NCI-H526 (cell line): ENCODE data around the gene HMGA1.

Source experiments
- DNase-seq, 2 experiments: peaks; one replicate each; lab custom pipeline; 2025; lab: John Stamatoyannopoulos, UW

The HMGA1 gene, protein sequence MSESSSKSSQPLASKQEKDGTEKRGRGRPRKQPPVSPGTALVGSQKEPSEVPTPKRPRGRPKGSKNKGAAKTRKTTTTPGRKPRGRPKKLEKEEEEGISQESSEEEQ

GRCh38 chr6:34236443-34237315, at the start of gene HMGA1:
Gene HMGA1, plus strand, starts transcription at chr6:34236873. Its CDS starts 3,908 bp downstream, at chr6:34240781.
- DNase-seq, result peak; percentile 79 to 93

DNA sequence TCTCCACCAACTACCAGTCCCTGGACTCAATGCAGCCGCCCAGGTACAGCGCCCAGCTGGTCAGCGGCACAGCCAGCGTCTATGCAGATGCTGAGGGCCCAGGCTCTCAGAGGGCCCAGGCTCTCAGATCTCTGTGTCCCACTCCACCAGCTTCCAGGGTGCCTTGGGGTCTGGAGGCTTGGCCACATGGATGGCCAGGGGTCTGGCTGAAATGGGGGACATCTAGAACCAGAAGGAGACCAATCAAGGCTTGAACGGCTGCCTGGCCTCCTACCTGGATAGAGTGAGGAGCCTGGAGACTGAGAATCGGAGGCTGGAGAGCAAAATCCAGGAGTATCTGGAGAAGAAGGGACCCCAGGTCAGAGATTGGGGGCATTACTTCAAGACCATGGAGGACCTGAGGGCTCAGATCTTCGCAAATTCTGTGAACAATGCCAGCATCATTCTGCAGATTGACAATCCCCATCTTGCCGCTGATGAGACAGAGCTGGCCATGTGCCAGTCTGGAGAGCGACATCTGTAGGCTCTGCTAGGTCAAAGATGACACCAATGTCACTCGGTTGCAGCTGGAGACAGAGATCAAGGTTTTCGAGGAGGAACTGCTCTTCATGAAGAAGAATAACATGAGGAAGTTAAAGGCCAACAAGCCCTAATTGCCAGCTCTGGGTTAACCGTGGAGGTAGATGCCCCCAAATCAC, 46.7 kb upstream of the HMGA1 start:
- DNase-seq, result no peak

DNA sequence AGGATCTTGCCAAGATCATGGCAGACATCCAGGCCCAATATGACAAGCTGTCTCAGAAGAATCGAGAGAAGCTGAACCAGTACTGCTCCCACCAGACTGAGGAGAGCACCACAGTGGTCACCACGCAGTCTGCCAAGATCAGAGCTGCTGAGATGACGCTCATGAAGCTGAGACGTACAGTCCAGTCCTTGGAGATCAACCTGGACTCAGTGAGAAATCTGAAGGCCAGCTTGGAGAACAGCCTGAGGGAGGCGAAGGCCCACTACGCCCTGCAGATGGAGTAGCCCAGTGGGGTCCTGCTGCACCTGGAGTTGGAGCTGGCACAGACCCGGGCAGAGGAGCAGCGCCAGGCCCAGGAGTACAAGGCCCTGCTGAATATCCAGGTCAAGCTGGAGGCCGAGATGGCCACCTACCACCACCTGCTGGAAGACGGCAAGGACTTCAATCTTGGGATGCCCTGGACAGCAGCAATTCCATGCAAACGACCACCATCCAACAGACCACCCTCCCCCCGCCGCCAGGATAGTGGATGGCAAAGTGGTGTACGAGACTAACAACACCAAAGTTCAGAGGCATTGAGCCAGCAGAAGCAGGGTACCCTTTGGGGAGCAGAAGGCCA, 46.1 kb upstream of the HMGA1 start:
- no peak for DNase-seq

DNA sequence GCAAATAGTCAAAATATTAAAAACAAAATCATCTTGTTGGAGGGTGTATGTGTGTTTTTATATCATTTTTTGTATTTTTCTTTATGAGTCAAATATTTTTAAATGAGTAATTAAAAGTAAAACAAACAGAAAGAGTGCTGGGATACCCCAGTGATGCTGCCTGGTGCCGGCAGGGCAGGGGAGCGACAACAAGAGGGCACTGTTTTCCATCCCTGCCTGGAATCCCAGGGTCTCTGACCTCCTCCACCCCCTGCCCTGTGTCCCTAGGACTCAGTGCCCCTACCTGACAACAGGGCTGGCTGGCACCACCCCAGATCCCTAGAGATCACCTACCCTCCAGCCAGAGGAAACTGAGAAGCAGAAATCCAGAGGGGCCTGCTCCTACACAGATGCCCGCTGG, 41.9 kb upstream of the HMGA1 start:
- no peak for DNase-seq

GRCh38 chr6:34195726-34196115, 41.0 kb upstream of the HMGA1 start:
- DNase-seq, result no peak

- peak; percentile 15 to 84 for DNase-seq
Measured at GRCh38 chr6:34196116-34196832, 40.4 kb upstream of the HMGA1 start.

GRCh38 chr6:34196833-34197195, 39.9 kb upstream of the HMGA1 start:
- DNase-seq, result peak in 1 of 2 experiments; percentile 52

DNA sequence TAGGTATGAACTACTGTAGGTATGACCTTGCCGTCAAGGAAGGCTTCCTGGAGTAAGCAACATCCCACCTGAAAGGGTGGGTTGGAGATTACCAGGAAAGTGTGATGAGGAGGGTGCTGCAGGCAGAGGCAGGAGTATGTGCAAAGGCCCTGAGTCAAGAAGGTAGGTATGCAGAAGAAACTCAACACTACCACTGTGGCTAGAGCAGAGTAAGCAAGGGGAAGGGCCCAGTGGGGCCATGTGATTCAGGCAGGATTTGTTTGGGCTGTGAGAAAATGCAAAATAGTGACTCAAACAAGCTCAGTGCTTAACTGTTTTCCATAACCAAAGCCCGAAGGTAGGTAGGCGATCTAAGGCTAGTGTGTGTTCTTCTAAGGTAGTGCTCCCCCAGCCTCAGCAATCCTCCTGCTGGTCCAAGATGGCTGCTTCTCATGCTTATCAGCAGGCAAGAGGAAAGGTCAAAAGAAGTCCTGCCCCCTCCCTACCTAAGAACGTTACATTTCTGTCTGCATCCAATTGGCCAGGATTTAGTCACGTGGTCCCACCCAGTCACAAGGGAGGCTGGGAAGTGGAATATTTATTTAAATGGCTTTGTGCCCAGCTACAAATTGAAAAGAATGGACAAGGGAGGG, 36.2 kb upstream of the HMGA1 start:
- DNase-seq, result peak in 1 of 2 experiments; percentile 46

- DNase-seq, result no peak
Measured at GRCh38 chr6:34201455-34202107, 35.1 kb upstream of the HMGA1 start.

- DNase-seq, result no peak
Measured at GRCh38 chr6:34202329-34203201, 34.1 kb upstream of the HMGA1 start.

DNA sequence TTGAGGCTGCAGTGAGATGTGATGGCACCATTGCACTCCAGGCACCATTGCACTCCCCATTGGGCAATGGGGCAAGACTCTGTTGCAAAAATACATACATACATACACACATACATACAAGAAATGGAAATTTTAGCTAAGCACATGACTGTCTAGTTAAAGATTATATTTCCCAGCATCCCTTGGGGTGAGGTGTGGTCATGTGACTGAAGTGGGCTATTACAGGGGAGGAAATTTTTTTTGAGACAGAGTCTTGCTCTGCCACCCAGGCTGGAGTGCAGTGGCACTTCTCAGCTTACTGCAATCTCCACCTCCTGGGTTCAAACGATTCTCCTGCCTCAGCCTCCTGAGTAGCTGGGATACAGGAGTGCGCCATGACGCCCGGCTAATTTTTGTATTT, 32.0 kb upstream of the HMGA1 start:
- no peak for DNase-seq

- no peak for DNase-seq
Measured at GRCh38 chr6:34205466-34205865, 31.2 kb upstream of the HMGA1 start.

GRCh38 chr6:34205916-34206315, 30.8 kb upstream of the HMGA1 start:
- no peak for DNase-seq

DNA sequence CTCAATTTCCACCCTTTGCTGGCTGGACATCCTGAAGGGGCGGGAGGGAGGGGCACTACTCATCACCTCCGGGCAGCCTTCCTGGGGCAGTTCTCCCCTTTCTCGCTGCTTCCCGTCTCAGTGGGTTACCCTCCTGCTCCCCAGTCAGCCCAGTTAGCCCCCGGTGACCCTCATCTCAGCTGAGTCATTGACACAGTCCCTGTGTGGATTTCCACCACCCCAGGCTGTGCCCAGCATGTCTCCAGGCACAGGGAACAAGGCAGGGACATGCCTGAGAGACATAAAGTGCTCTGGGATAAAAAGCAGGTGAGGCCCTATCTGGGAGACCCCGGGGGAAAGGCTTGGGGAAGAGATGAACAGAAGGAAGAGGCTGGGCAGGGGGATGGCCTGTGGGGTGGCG, 29.9 kb upstream of the HMGA1 start:
- no peak for DNase-seq

DNA sequence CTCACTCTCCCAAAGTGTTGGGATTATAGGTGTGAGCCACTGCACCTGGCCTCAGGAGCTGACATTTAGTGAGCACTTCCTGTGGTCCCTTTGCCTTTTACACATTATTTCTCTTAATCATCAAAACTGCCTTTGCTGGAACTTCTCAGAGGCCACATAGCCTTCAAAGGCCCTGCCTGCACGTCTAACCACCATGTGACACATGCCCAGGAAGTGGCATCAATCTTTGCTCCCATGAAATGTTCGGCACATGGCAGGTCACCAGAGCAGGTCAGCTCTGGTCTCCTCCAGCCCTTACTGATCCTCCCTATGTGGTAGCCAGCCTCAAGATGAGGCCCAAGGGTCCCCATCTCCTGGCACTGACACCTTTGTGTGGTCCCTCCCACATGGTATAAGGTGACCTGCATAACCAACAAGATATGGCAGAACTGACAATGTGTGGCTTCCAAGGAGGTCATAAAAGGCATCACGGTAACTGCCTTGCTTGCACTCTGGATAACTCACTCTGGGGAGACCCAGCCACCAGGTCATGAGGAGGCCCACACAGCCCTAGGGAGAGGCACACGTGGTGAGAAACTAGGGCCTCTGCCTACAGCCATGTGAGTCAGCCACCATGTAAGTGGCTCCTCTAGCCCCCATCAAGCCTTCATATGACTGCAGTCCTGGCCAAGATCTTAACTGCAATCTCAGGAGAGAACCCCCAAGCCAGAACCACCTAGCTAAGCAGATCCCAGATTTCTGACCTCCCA, 28.8 kb upstream of the HMGA1 start:
- no peak for DNase-seq

DNA sequence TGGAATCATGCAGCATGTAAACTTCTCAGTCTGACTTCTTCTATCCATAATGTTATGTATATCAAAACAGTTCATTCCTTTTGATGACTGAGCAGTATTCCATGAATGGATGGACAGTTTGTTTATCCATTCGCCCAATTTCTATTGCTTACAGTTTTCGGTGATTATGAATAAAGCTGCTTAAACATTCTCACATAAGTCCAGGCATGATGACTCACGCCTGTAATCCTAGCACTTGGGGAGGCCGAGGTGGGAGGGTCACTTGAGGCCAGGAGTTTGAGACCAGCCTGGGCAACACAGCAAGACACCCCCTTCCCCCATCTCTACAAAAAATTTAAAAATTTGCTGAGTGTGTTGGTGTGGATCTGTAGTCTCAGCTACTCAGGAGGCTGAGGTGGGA, 22.9 kb upstream of the HMGA1 start:
- DNase-seq, result no peak

- no peak for DNase-seq
Measured at GRCh38 chr6:34218691-34219090, 18.0 kb upstream of the HMGA1 start.

DNA sequence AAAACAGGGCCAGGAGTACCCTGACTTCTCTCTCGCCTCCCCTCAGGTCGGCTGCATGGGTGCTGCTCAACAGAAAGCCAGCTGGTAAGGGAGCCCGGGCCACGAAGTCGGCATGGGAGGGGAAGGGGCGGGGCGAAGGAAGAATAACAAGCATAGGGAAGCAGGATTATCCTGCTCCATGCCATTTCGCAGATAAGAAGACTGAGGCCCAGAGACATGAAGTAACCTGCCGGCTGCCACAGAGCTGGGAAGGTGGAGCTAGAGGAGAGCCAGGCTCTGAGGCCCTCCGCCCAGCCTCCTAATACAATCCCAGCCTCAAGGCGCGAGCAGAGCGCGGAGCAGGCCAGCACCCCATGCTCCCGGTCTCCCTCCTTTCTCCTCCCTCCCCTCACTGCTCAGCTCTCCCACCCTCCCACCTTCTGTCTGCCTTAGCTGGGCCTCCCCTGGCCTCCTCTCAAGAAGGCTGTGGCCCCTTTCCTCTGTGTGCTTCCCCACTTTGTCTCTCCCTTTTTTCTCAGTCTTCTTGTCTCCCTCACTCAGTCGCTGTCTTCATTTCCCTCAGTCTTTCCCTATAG, 13.2 kb upstream of the HMGA1 start:
- DNase-seq, result peak; percentile 39 to 74
